SU-DHL-6 (cell line): ENCODE data around the gene PRDM16.

Source experiments
- H2AFZ ChIP-seq: fragments of 200-600 bp; sonication (generic); 2 replicates; pipeline ENCODE4 v1.6.1; 2014; ENCODE audit warnings: low read depth, mild to moderate bottlenecking, moderate library complexity, mixed read lengths, antibody characterized with exemption, low read length; ENCODE audit not compliant: severe bottlenecking
- H3F3A ChIP-seq: fragments of 200-600 bp; shearing (Covaris generic); 2 replicates; pipeline ENCODE4 v1.6.0; 2016; ENCODE audit warnings: antibody characterized with exemption, mild to moderate bottlenecking; ENCODE audit not compliant: insufficient read depth
- H3K27ac ChIP-seq: fragments of 200-600 bp; sonication (generic); 2 replicates; pipeline ENCODE4 v1.5.1; 2016; ENCODE audit warnings: low read depth, mild to moderate bottlenecking, low read length, moderate library complexity, mixed read lengths
- H3K27me3 ChIP-seq: fragments of 200-600 bp; sonication (generic), shearing (Covaris generic); 2 replicates; pipeline ENCODE4 v1.6.0; 2014; ENCODE audit warnings: mild to moderate bottlenecking, low read length
- H3K36me3 ChIP-seq: fragments of 200-600 bp; sonication (generic); 2 replicates; pipeline ENCODE4 v1.6.1; 2014; ENCODE audit warnings: mild to moderate bottlenecking, low read length, mixed read lengths
- H3K4me2 ChIP-seq: fragments of 300-600, 200-600 bp; shearing (Covaris generic), sonication (generic); 2 replicates; pipeline ENCODE4 v1.6.0; 2014; ENCODE audit warnings: low read length, low read depth, mild to moderate bottlenecking; ENCODE audit not compliant: poor library complexity, severe bottlenecking
- H3K4me3 ChIP-seq: fragments of 200-600 bp; sonication (generic); 2 replicates; pipeline ENCODE4 v1.5.1; 2014; ENCODE audit warnings: antibody characterized with exemption, low read length, mild to moderate bottlenecking, mixed read lengths; ENCODE audit not compliant: insufficient read depth, poor library complexity, severe bottlenecking
- H3K79me2 ChIP-seq: fragments of 200-600 bp; sonication (generic); 2 replicates; pipeline ENCODE4 v1.6.1; 2014; ENCODE audit warnings: mild to moderate bottlenecking, low read length, moderate library complexity; ENCODE audit not compliant: insufficient read depth
- H3K9ac ChIP-seq: fragments of 200-600 bp; sonication (generic); 2 replicates; pipeline ENCODE4 v1.7.0; 2014; ENCODE audit warnings: mild to moderate bottlenecking, low read length
- H3K9me2 ChIP-seq: fragments of 200-600 bp; sonication (generic); replicated peaks from 2 replicates; pipeline ENCODE4 v1.6.1; 2014; ENCODE audit warnings: low read length; ENCODE audit not compliant: insufficient read depth
- H3K9me3 ChIP-seq: fragments of 200-600 bp; sonication (generic); 2 replicates; pipeline ENCODE4 v1.6.1; 2014; ENCODE audit warnings: low read length, mixed read lengths; ENCODE audit not compliant: insufficient read depth
- H4K20me1 ChIP-seq: fragments of 200-600 bp; sonication (generic); 2 replicates; pipeline ENCODE4 v1.6.1; 2014; ENCODE audit warnings: low read depth, mild to moderate bottlenecking, antibody characterized with exemption, low read length, moderate library complexity, mixed read lengths
- EZH2phosphoT487 ChIP-seq: fragments of 200-600 bp; sonication (generic), shearing (Covaris generic); conservative IDR thresholded peaks from 2 replicates; pipeline ENCODE4 v1.6.1; 2018; ENCODE audit warnings: mild to moderate bottlenecking, antibody characterized with exemption, low read length, moderate library complexity, mixed read lengths
- TF ChIP-seq, protein P1 (sequence below): fragments of 200-600 bp; sonication (generic); IDR thresholded peaks from one replicate; pipeline ENCODE4 v1.5.1; 2017; ENCODE audit warnings: antibody characterized with exemption, mild to moderate bottlenecking, low read length, moderate library complexity; ENCODE audit not compliant: insufficient read depth, poor library complexity, severe bottlenecking

The PRDM16 gene

DNA sequence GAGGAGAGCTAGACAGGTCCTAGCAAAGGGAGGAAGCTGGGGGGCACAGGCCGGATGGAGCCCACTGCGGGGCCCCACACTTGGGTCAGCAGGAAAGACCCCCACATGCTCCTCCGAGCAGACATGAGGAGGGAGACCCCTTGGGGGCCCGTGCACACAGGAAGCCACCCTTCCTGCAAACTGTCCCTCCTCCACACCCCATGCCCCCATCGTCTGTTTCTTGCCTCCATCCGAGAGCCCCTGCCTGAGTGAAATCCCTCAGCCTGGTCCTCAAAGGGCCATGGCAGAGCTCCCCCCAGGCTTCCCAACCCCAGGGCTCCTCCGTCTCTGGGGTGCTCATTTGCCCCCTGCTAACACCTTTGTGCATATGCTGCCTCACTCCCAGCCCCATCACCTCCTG, 168.0 kb downstream of the PRDM16 start:
- H3K27me3 ChIP-seq, result no peaks in the 10 kb centered on the region
- no peaks in the 10 kb centered on the region for H3F3A ChIP-seq
- H4K20me1 ChIP-seq, result no peaks in the 10 kb centered on the region
- H3K27ac ChIP-seq, result no peak overlapping the region
- no peaks in the 10 kb centered on the region for H3K9me2 ChIP-seq
- no peak overlapping the region for H2AFZ ChIP-seq
- no peaks in the 10 kb centered on the region for H3K9me3 ChIP-seq
- H3K4me3 ChIP-seq, result no peak overlapping the region
- H3K36me3 ChIP-seq, result no peaks in the 10 kb centered on the region
- no peak overlapping the region for H3K9ac ChIP-seq
- no peaks in the 10 kb centered on the region for H3K79me2 ChIP-seq
- no peak overlapping the region for H3K4me2 ChIP-seq
- TF ChIP-seq EZH2phosphoT487, result no peak
- TF ChIP-seq, protein P1, sequence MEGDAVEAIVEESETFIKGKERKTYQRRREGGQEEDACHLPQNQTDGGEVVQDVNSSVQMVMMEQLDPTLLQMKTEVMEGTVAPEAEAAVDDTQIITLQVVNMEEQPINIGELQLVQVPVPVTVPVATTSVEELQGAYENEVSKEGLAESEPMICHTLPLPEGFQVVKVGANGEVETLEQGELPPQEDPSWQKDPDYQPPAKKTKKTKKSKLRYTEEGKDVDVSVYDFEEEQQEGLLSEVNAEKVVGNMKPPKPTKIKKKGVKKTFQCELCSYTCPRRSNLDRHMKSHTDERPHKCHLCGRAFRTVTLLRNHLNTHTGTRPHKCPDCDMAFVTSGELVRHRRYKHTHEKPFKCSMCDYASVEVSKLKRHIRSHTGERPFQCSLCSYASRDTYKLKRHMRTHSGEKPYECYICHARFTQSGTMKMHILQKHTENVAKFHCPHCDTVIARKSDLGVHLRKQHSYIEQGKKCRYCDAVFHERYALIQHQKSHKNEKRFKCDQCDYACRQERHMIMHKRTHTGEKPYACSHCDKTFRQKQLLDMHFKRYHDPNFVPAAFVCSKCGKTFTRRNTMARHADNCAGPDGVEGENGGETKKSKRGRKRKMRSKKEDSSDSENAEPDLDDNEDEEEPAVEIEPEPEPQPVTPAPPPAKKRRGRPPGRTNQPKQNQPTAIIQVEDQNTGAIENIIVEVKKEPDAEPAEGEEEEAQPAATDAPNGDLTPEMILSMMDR, result no peak

DNA sequence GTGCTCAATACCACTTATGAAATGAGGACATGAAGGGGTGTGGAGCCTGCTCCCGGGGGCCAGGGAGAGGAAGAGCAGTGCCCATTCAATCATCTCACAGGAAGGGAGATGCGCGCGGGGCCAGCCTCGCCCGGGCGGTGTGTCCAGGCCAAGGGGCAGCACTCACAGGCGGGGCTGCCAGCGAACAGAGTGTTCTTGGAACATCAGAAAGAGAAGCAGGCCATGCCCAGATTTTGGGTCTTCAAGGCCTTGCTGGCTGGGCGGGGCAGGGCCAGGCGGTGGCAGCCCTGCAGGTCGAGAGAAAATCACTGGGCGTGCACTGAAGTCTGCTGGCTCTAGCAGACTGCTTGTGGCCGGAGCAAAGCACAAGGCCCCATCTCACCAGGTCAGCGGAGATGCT, 168.6 kb downstream of the PRDM16 start:
- Histone ChIP-seq H3K9ac (no peak overlapping the region), H3K27me3 (no peaks in the 10 kb centered on the region), H4K20me1 (no peaks in the 10 kb centered on the region), H3K27ac (no peak overlapping the region), H3K4me2 (no peak overlapping the region), H3K36me3 (no peaks in the 10 kb centered on the region), H3K4me3 (no peak overlapping the region), H3F3A (no peaks in the 10 kb centered on the region), H3K79me2 (no peaks in the 10 kb centered on the region), H2AFZ (no peak overlapping the region), H3K9me2 (no peaks in the 10 kb centered on the region), H3K9me3 (no peaks in the 10 kb centered on the region)
- no peak for TF ChIP-seq EZH2phosphoT487
- TF ChIP-seq, protein P1, result no peak

DNA sequence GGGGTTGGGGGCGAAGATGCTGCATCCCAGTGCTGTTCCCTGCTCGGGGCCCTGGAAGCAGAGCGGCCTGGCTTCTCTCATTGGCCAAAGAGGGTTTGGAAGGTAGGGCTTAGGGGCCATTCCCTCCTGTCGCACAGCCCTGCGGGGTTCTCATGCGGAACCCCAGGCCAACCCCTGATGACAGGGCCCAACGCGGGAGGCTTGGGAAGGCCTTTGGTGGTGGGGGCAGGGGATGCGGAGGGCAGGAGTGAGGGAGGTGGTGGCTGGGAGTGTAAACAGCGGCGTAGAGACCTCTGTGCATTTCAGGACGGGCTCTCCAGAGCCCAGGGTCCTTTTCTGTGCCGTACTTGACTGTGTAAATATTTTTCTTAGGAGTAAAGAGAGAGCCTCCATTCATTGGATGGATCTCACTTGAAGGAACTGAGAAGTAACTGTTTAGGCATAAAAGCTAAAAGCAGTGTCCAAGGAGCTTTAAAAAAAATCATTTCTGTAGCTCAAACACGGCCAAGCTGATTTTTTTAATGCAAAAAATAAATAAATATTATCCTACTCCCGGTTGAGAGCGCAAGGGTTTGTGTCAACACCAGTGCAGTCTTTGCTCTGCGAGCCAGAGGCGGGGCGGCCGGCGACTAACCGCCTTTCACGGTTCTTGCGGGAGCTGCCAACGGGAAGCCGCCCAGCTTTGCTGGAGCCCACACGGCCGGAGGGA, 169.1 kb downstream of the PRDM16 start:
- Histone ChIP-seq H3K9me2 (no peaks in the 10 kb centered on the region), H3K79me2 (no peaks in the 10 kb centered on the region), H4K20me1 (no peaks in the 10 kb centered on the region), H3K36me3 (no peaks in the 10 kb centered on the region), H3K27ac (no peak overlapping the region), H2AFZ (no peak overlapping the region), H3K9ac (no peak overlapping the region), H3K4me2 (no peak overlapping the region), H3K4me3 (no peak overlapping the region), H3F3A (no peaks in the 10 kb centered on the region), H3K9me3 (no peaks in the 10 kb centered on the region), H3K27me3 (no peaks in the 10 kb centered on the region)
- TF ChIP-seq, protein P1, result no peak
- no peak for TF ChIP-seq EZH2phosphoT487
